ENCODE measurements around the gene KCNN2. TPM values are rescaled to one million over a fixed set of nuclear protein-coding genes. Genes with fewer than 3 reads are reported as not detected.
A peak's percentile ranks its signal among the peaks of the same experiment; 100 is the strongest.

The KCNN2 gene
- total and polyA plus RNA-seq, 2 of the 8 experiments (the other 6 are each of a cell fraction or from before 2014, with no cell fraction given) = 13.1 to 18.6 TPM

DNA sequence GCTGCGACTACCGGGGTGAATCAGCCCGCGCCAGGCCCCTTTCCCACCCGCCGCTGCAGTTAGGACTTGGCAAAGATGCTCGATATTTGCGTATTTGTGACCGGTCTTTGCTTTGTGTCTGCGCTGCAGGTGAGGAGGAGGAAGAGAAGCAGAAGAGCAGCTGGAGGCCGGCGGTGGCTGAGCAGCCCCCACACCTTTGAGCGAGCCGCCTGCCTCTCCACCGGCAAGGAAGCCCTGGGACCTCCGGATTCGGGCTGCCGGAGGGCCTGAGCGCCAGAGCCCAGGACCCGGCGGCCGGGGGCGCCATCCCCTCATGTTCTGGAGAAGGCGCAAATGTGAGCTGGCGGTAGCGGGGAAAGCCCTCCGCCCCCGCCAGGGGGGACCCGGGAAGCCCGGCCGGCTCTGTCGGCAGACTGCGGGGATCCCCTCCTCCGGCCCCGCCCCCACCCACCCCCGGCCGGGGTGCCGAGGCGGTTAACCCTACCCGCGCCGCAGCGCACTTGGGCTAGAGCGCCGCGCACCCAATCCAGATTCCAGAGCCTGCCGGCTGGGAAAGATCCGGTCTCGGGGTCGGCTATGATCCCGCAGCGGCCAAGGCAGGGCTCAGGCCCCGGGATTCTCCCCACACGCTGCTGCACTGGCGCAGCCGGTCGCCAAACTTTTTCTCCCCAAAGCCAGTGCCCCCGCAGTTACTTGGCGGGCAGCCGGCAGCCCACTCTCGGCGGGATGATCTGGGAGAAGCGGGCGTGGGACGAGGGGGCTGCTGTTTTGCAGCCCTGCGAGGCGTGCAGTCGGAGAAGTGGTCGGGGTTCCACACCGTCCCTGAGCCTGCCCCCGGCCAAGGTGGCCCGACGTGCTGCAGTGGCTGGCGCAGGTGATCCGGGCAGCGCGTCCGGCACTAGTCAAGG is 800 bp upstream of the KCNN2 start:
- Histone ChIP-seq H2BK15ac (ENCODE audit: low read length) (peak overlapping the region; percentile 46; the same call in 1 of the 2 replicates), H3K27ac (ENCODE audit: low read depth, low read length) (peak overlapping the region; percentile 92), H3K9ac (replicated peaks in 1 of 4; ENCODE audit: extremely low read depth in 1 of 4, low read depth in 3 of 4, low read length in 3 of 4) (peak overlapping the region; percentile 52 to 84 (median 78)), H3K23ac (ENCODE audit: insufficient read length) (no peak overlapping the region), H4K5ac (ENCODE audit: insufficient read length, low read depth, low read length) (peak overlapping the region; percentile 94), H4K91ac (replicated peaks; ENCODE audit: insufficient read length, low read length) (peak overlapping the region; percentile 97), H3K56ac (replicated peaks; ENCODE audit: insufficient read length, low read depth, low read length) (peak overlapping the region; percentile 83), H3K9me3 (ENCODE audit: insufficient read depth in 2 of 2, low read depth in 1 of 2, low read length in 1 of 2) (no peaks in the 10 kb centered on the region), H3K4ac (replicated peaks; ENCODE audit: insufficient read length, low read depth, low read length) (peak overlapping the region; percentile 91), H3K4me3 (ENCODE audit: extremely low read depth in 1 of 4, insufficient read depth in 2 of 4, low read depth in 3 of 4, low read length in 4 of 4) (peak overlapping the region; percentile 83 to 90 (median 88)), H2AFZ (ENCODE audit: low read length) (no peak overlapping the region; the same call in 1 of the 2 replicates), H2BK20ac (ENCODE audit: low read length) (0 out of 2 replicates have a peak overlapping the region, but pooled peaks have one; percentile 10), H2BK120ac (replicated peaks; ENCODE audit: low read depth, low read length) (peak overlapping the region; percentile 96), H3K36me3 (ENCODE audit: control insufficient read depth in 2 of 4, insufficient read depth in 4 of 4, low read length in 3 of 4) (peaks cover 0 to 21% (median 0%) of the 10 kb centered on the region in 4 experiments; a peak in 1 of 8 replicates), H3K4me2 (ENCODE audit: insufficient read depth in 1 of 2, low read depth in 2 of 2, low read length in 2 of 2) (peak overlapping the region; percentile 95 to 96), H3K79me2 (ENCODE audit: control insufficient read depth in 1 of 2, insufficient read depth in 2 of 2, low read length in 2 of 2) (peaks cover 2 to 33% of the 10 kb centered on the region in 2 experiments; a peak in 3 of 4 replicates), H2BK5ac (ENCODE audit: low read depth, low read length) (peak overlapping the region; percentile 93), H3K18ac (ENCODE audit: extremely low read depth, low read length) (peak overlapping the region; percentile 93), H3K14ac (ENCODE audit: insufficient read length) (no peak overlapping the region), H4K20me1 (replicated peaks in 1 of 2; ENCODE audit: control insufficient read depth in 1 of 2, insufficient read depth in 2 of 2, low read length in 2 of 2) (no peaks in the 10 kb centered on the region), H2BK12ac (ENCODE audit: low read depth, low read length) (peak overlapping the region; percentile 86; the same call in 1 of the 2 replicates), H3K23me2 (ENCODE audit: low read depth, low read length) (peaks cover 8% of the 10 kb centered on the region; the same call in 1 of the 2 replicates), H4K8ac (ENCODE audit: extremely low read depth, insufficient read depth, low read length) (peak overlapping the region; percentile 94; the same call in 1 of the 2 replicates), H3K4me1 (replicated peaks in 1 of 4; ENCODE audit: control insufficient read depth in 3 of 4, insufficient read depth in 4 of 4, low read length in 3 of 4) (peaks cover 0 to 12% (median under 1%) of the 10 kb centered on the region in 4 experiments; a peak in 3 of 7 replicates), H2AK5ac (ENCODE audit: low read depth, low read length) (no peak overlapping the region), H3K79me1 (ENCODE audit: low read depth, low read length) (no peaks in the 10 kb centered on the region), H3K27me3 (replicated peaks in 1 of 4; ENCODE audit: control insufficient read depth in 3 of 4, extremely low read depth in 1 of 4, insufficient read depth in 3 of 4, low read length in 3 of 4) (peaks cover 0 to 4% (median 0%) of the 10 kb centered on the region in 4 experiments; a peak in 1 of 7 replicates)
- 2% methylated on average over 54 of the region's 78 CpGs; no CpG with 5 or more reads in 1 of the 2 experiments for WGBS, 2 experiments (ENCODE audit: extremely low coverage in 1 of 2, insufficient coverage in 1 of 2, insufficient read length in 1 of 2, insufficient replicate concordance in 2 of 2, low coverage in 1 of 2, low lambda C conversion rate in 2 of 2, missing lambda C conversion rate in 1 of 2)
- DNase-seq (ENCODE audit: low read depth in 1 of 2, low spot score in 2 of 2) (peak; percentile 72 to 86), FAIRE-seq (peak; percentile 19)
- CTCF ChIA-PET (ENCODE audit: partially characterized antibody) = interaction anchor here (0.8 to 12.4 kb wide), 10 partner anchors 18 to 680 kb away, joined by 3 to 176 read pairs (median 4); no protein-coding TSS in a partner anchor
- POLR2A ChIA-PET (ENCODE audit: partially characterized antibody) = interaction anchor here (0.8 to 3.2 kb wide), 8 partner anchors 12 to 428 kb away, joined by 3 to 18 read pairs (median 3); no protein-coding TSS in a partner anchor
- TF ChIP-seq YY1 (IDR thresholded peaks at IDR 0.05; ENCODE audit: low read depth, low read length) = peak; percentile 12
- TF ChIP-seq RBBP5 (IDR thresholded peaks at IDR 0.05; ENCODE audit: borderline replicate concordance, low read depth, low read length) = 0 out of 2 replicates have a peak, but pooled peaks have one; percentile 39
- TF ChIP-seq, protein P1, sequence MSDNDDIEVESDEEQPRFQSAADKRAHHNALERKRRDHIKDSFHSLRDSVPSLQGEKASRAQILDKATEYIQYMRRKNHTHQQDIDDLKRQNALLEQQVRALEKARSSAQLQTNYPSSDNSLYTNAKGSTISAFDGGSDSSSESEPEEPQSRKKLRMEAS (IDR thresholded peaks at IDR 0.05) = 0 out of 2 replicates have a peak, but pooled peaks have one; percentile 3
- no peak for TF ChIP-seq JUN (IDR thresholded peaks at IDR 0.05; ENCODE audit: low read depth, low read length)
- peak; percentile 70 for TF ChIP-seq NANOG (IDR thresholded peaks at IDR 0.05; ENCODE audit: insufficient read depth, low read depth, low read length, poor library complexity, severe bottlenecking)
- 0 out of 2 replicates have a peak, but pooled peaks have one; percentile 21 for TF ChIP-seq CREB1 (IDR thresholded peaks at IDR 0.05)
- peak in 1 of 2 experiments; percentile 52; a peak in 2 of 3 replicates for TF ChIP-seq POLR2A (IDR thresholded peaks at IDR 0.05; ENCODE audit: control extremely low read depth in 1 of 2, low read depth in 2 of 2, low read length in 2 of 2)
